Fibroblast of pulmonary artery (primary cell): ENCODE measurements around the gene SHISA7.

Source experiments
- DNase-seq: peaks from one replicate; pipeline ENCODE4 v3.0.0-alpha.2; 2010; ENCODE audit warnings: low read depth
- H3K4me3 ChIP-seq: replicated peaks from 2 replicates; pipeline ENCODE4 v1.5.1; 2011; ENCODE audit warnings: low read depth, mild to moderate bottlenecking, control low read depth, low read length, moderate library complexity
- CTCF ChIP-seq: IDR thresholded peaks from 2 replicates; pipeline ENCODE4 v1.5.1; 2011; ENCODE audit warnings: mild to moderate bottlenecking, control low read depth, low read length, inconsistent platforms; ENCODE audit errors: missing control alignments

SHISA7 gene

DNA sequence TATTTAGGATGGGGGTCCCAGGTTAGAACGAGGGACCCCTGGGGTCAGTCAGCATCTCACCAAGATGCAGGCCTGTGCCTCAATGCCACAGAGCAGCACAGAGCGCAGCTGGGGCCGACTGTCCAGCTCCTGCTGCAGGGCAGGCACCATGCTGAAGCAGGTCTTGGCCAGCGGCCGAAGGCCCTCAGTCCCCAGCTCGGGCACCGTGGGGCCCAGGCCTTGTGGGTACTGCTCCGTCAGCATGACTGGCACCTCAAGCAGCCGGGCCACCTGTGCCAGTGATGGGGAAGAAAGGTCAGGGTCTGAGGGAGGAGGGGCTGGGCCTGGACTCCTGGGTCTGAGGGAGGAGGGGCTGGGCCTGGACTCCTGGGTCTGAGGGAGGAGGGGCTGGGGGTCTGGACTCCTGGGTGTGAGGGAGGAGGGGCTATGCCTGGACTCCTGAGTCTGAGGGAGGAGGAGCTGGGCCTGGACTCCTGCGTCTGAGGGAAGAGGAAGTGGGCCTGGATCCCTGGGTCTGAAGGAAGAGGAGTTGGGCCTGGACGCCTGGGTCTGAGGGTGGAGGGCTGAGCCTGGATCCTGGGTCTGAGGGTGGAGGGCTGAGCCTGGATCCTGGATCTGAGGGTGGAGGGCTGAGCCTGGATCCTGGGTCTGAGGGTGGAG is 12.6 kb upstream of the SHISA7 start:
- no peak overlapping the region for H3K4me3 ChIP-seq
- DNase-seq, result no peak
- no peak for TF ChIP-seq CTCF

- peak; percentile 54 for DNase-seq
- TF ChIP-seq CTCF, result peak; percentile 78
- no peak overlapping the region for H3K4me3 ChIP-seq
Observed at GRCh38 chr19:55454787-55455243, 11.7 kb upstream of the SHISA7 start.

- no peak overlapping the region for H3K4me3 ChIP-seq
- TF ChIP-seq CTCF, result no peak
- no peak for DNase-seq
Observed at GRCh38 chr19:55453511-55454260, 10.6 kb upstream of the SHISA7 start.

DNA sequence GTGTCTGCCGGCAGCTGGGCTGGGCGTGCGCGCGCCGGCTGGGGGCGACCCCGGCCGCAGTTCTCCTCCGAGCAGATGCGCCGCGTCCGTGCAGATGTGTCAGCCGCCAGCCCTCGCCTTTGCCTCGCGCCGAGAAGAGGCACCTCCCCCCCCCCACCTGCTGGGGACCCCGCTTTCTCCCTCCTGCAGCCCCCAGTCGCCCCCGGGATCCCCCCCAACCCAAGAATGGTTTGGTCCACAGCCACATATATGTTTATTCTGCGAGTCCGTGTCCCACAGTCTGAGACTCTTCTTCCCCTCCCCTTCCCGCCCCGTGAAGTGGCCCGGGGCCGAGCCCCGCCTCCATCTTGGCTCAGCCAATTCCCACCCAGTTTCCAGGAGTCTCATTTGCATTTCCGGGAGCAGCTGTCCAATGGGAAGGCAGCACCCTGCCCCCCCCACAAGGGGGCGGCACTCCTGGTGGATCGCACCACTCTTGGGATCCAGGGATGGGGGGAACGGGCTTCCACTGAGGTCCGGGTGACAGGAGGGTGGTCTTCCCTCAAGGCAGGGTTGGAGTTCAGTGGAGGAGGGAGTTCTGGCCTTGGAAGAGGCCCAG is 9.7 kb upstream of the SHISA7 start:
- peak; percentile 75 for DNase-seq
- no peak overlapping the region for H3K4me3 ChIP-seq
- no peak for TF ChIP-seq CTCF

- no peak for DNase-seq
- TF ChIP-seq CTCF, result no peak
- no peak overlapping the region for H3K4me3 ChIP-seq
Observed at GRCh38 chr19:55451965-55452748, 9.1 kb upstream of the SHISA7 start.

GRCh38 chr19:55451163-55451964 is 8.3 kb upstream of the SHISA7 start:
- no peak for DNase-seq
- TF ChIP-seq CTCF, result no peak
- H3K4me3 ChIP-seq, result no peak overlapping the region
